Lower leg skin (tissue), 3 donors: ENCODE measurements around the gene FLT1.

Experiments
- POLR2A ChIP-seq, 2 donors: fragments of 450-650 bp; IDR thresholded peaks; one replicate each; pipeline ENCODE4 v1.6.1; 2016 to 2017; ENCODE audit warnings: antibody characterized with exemption in 2 of 2, mild to moderate bottlenecking in 1 of 2, moderate library complexity in 1 of 2
- TF ChIP-seq, protein P1 (sequence below), 3 donors: fragments of 450-650 bp; IDR thresholded peaks; one replicate each; pipeline ENCODE4 v1.5.1; 2016; ENCODE audit warnings: antibody characterized with exemption in 3 of 3, mild to moderate bottlenecking in 3 of 3, moderate library complexity in 2 of 3

- TF ChIP-seq, protein P1, sequence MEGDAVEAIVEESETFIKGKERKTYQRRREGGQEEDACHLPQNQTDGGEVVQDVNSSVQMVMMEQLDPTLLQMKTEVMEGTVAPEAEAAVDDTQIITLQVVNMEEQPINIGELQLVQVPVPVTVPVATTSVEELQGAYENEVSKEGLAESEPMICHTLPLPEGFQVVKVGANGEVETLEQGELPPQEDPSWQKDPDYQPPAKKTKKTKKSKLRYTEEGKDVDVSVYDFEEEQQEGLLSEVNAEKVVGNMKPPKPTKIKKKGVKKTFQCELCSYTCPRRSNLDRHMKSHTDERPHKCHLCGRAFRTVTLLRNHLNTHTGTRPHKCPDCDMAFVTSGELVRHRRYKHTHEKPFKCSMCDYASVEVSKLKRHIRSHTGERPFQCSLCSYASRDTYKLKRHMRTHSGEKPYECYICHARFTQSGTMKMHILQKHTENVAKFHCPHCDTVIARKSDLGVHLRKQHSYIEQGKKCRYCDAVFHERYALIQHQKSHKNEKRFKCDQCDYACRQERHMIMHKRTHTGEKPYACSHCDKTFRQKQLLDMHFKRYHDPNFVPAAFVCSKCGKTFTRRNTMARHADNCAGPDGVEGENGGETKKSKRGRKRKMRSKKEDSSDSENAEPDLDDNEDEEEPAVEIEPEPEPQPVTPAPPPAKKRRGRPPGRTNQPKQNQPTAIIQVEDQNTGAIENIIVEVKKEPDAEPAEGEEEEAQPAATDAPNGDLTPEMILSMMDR (IDR thresholded peaks at IDR 0.05): no peak
- no peak for TF ChIP-seq POLR2A (IDR thresholded peaks at IDR 0.05)
Measured at GRCh38 chr13:28409648-28410047, 85.3 kb downstream of the FLT1 start.
